HG02610 (cell line): Measurements from ENCODE around the gene DRAXIN.
A peak's percentile ranks its signal among the peaks of the same experiment; 100 is the strongest.

Source experiments
- ATAC-seq: cut with Tn5 transposase; IDR thresholded peaks from one replicate; pipeline ENCODE4 v1.9.1; 2021; ENCODE audit warnings: mild to moderate bottlenecking, moderate library complexity; ENCODE audit not compliant: unreplicated experiment

DRAXIN gene

DNA sequence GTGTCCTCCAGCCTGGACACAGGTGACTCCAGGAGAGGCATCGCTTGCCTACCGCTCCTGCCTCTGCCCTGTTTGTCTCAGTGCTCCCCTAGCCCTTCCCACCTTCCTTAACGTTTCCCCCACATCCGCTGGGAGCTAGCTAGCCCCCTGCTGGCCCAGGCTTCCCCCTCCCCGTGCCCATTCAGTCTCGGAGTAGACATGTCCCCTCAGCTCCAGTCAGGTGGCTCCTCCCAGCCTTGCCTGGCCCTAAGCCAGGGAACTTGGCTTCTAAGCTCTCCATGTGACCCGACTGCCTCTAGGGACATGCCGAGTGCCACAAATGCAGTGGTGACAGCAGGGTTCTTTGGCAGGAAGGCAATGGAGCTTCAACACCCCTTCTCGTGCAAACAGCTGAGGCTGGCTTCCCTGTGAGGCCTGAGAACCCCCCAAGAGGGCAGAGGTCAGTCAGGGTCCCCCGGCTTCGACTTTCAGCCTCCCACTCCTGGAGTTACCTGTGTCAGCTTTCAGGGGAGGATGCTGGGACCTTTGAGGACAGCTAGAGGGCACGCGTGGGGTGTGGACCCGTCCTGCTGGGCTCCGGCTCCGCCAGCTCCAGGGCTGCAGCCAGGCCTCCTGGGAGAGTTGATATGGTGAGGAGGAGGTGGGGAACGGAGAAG is 16.2 kb downstream of the DRAXIN start:
- no peak for ATAC-seq

DNA sequence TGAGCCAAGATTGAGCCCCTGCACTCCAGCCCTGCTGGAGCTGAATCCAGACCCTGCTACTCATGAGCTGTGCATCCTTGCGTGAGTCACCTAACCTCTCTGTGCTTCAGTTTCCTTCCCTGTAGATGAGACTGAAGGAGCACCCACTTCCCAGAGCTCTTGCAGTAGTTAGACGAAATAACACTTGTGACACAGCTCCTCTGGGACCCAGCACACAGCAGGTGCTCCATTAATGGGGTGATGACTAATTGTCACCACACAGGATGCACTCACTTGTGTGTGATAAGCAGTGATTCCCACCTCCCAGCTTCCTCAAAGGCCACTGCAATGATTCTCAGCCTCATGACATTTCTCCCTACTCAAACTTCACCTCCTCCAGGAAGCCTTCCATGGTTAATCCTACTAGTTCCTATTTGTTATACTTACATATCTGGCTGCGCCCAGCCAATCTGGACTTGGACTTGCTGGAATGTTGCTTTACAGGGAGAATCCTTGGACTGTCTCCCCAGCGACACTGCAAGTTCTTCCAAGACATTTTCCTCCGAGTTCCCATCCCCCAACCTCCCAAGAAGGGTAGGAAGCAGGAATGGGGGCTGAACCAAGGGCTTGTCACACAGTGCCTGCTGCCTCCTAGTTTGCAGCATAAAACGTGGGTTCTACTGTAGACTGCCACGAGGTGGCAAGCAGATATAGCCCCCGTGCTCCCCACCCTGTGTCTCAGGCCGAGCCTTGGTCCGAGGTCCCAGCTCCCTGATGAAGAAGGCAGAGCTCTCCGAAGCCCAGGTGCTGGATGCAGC is 17.2 kb downstream of the DRAXIN start:
- ATAC-seq, result no peak

DNA sequence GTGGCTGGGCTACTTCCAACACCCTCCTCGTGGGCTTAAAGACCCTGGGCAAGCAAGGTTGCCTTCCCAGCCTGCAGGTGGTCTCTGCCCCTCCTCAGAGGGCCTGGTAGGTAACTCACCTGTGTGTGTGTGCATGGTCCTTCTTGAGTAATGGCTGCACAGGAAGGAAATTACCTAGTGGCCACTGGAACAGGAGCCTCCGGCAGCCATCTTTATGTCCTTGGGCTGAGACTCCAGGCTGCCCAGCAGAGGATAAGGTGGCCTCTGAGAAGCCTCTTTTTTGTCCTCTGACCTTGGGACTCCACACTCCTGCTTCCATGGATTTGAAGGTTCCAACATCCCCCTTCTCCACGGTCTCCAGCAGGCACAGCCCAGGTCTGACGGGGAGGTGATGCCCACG is 20.0 kb downstream of the DRAXIN start:
- ATAC-seq, result no peak

DNA sequence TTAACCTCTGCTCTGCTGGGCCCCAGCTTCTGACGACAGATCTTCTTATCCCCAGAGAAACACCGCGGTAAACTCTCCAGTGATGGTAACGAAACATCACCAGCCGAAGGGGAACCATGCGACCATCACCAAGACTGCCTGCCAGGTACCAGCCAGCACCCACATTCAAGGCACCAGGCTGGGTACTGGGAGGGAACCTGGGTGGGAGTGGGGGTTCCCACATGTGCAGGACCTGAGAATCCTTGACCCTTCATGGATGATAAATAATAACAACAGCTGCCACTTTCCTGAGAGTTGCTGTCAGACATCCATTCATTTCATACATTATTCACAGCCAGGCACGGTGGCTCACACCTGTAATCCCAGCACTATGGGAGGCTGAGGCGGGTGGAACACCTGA is 20.8 kb downstream of the DRAXIN start:
- no peak for ATAC-seq

DNA sequence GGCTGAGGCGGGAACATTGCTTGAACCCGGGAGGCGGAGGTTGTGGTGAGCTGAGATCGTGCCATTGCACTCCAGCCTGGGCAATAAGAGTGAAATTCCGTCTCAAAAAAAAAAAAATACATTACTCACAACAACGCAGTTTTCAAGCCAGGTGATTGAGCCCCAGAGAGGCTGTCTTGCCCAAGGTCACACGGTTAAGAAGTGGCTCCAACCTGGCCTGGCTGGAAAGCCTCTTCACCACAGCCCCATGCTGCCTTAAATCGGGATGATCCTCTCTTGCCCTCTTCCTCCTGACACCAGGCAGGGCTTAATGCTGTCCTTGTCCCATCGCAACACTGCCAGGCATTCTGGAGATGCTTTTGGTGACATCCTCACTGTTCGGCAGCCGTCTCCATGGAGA is 21.6 kb downstream of the DRAXIN start:
- ATAC-seq, result no peak

DNA sequence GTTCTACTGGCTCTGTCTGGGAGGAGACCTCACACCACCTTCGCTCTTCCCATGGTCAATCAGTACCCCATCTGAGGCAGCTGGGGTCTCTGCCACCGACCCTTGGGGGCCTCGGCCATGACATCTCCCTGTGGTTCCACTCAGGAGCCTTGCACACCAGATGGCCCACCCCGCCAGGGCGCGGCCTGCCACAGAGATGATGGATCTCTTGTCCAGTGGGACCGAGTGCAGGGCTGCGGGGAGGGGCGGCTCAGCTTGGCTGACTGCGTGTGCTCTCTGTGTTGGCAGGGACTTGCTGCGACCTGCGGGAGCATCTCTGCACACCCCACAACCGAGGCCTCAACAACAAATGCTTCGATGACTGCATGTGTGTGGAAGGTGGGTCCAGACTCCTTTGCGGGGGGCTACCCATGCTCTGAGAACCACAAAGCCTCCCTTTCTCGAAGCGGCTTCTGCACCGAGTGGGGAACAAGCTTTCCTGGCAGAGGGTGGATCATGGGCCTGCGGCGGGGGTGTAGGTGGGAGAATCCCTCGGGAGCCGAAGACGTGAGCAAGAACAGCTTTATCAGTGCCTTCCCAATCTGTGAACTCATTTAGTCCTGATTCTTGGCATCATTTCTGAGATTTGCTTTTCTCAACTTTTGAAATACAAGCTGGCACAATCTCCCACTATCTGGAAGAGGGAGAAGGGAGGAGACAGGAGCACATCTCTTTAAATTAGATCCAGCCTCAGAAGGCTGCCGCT is 23.5 kb downstream of the DRAXIN start:
- no peak for ATAC-seq

DNA sequence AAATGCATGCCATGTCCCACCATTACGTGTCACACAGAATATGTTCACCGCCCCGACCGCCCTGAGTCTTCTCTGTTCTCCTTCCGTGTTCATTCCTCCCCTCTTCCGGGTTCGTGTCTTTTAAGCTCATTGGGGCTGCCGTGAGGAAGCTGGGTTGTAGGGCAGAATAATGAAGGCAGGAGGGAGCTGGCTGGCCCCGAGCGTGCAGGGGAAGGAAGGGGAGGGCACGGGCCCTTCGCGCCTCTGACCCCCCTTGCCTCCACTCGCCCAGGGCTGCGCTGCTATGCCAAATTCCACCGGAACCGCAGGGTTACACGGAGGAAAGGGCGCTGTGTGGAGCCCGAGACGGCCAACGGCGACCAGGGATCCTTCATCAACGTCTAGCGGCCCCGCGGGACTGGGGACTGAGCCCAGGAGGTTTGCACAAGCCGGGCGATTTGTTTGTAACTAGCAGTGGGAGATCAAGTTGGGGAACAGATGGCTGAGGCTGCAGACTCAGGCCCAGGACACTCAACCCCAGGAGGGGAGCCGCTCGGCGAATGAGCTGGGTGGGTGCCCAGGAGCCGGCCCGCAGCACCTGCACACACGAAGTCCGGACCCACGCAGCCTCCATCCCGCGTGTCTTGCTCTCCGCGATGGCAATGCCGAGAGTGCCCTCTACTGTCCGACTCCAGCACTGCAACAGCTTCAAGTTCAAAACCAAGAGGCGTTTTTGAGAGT is 28.0 kb downstream of the DRAXIN start:
- peak; percentile 58 for ATAC-seq

DNA sequence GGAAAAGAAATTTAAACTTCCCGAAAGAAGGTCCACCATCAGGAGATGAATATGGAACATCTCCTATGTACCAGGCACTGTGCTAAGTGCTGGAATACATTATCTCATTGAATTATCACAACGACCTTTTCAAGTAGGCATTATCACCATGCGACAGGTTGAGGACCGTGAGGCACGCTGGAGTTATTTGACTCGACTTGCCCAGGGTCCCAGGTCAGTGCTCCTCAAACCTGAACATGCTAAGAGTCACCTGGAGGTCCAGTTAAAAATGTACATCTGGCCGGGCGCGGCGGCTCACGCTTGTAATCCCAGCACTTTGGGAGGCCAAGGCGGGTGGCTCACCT is 28.5 kb downstream of the DRAXIN start:
- ATAC-seq, result no peak

DNA sequence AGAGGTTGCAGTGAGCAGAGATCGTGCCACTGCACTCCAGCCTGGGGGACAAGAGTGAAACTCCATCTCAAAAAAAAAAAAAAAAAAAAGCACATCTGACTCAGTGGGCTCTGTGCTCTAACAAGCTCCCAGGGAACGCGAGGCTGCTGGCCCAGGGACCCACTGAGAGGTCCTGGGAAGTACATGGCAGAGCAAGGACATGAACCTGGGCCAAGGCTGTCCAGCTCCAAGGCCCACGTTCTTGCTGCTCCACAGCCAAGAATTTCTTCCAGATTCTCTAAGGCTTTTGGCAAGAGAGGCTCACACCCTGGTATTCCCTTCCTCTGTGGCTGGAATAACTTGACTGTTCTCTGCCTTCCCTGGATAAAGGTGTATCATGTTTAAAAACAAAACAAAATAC is 29.0 kb downstream of the DRAXIN start:
- ATAC-seq, result no peak

DNA sequence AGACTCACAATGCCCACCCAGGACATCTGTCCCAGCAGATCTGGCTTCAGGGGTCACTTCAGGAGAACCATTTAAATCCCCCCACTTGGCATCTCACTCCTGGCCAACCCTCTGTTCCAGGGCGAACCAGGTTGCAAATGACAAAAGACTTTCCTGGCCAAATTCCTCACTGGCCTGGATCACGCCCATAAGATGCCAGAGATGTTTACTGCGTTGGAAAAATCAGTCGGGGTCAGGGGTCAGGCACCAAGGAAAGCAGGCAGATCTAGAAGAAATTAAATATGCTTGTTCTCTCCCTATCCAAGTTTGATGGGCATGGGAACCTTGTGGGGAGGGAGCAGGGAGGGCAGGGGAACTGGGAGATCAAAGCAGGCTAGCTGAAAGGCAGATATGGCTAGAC is 29.8 kb downstream of the DRAXIN start:
- no peak for ATAC-seq

DNA sequence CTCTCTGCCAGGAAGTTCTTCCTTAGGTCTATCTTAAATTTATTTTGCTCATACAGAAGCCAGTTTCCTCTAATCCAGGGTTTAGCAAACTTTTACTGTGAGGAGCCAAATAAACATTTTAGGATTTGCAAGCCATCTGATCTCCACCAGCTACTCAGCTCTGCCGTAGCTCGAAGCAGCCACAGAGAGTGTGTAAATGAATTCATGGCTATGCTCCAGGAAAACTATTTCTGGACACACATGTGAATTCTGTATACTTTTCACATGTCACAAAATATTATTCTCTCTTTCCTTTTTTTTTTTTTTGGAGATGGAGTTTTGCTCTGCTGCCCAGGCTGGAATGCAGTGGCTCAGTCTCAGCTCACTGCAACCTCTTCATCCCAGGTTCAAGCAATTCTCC is 31.0 kb downstream of the DRAXIN start:
- no peak for ATAC-seq

DNA sequence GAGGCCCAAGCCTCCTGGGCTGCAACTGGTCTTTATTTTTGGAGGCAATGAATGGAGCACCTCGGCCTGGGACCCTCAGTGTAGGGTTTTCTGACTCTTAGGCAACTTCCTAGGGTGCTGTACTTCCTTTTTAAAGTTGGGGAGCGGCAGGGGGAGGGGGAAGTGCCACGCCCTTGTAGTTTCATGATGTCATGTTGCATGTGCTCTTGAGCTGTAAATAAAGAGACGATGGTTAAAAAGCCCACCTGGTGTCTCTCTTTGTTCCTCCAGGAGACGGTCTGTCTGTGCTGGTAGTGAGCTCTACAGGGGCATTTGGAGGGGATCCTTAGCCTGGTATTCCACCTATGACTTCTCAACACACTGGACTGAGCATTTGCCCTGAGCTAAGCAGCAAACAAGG is 34.1 kb downstream of the DRAXIN start:
- no peak for ATAC-seq

DNA sequence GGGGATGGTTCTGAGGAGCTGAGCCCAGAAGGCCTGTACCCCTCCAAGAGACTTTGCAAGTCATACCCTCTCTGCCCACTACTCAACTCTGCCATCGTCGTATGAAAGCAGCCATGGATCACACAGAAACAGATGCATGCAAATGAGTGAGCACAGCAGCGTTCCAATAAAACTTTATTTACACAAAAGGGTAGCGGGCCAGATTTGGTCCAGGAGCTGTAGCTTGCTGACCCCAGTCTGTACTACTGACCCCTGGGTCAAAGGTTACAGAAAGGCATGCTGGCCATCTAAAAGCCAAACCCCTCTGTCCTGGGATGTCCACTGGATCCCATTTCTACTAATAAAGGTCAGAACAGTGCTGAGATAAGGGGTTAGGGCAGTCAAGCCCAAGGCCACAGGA is 35.6 kb downstream of the DRAXIN start:
- ATAC-seq, result no peak

DNA sequence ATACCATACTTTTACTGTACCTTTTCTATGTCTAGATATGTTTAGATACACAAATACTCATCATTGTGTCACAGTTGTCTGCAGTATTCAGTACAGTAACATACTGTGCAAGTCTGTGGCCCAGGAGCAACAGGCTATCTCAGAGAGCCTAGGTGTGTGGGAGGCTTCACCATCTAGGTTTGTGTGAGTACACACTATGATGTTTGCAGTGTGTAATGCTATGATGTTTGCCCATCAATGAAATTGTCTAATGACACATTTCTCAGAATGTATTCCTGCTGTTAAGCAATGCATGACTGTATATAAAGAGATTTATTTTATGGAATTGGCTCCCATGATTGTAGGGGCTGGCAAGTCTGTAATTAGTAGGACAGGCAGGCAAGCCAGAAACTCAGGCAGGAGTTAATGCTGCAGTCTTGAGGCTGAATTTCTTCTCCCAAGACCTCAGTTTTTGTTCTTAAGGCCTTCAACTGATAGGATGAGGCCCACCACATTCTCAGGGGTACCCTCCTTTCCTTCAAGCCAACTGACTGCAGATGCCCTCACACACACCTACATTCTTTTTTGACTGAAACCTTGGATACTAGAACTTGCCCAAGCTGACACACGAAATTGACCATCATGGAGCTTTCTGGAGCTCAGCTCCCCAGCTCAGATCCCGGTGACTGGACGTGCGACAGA is 36.8 kb downstream of the DRAXIN start:
- ATAC-seq, result no peak

DNA sequence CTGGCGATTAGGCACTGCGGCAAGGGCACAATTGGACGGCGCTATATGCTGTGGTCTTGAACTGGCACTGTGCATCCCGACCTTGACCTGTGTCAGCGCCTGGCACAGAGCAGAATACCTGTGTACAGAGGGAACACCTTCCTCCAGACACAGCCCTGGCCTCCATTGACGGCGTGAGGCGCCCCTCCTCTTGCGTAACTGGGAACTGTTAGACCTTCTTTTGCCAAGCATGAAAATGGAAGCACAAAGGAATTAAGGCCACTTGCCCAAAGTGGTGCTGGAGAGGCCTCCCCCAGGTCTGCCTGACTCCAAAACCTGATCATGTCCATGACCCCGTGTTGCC is 37.6 kb downstream of the DRAXIN start:
- ATAC-seq, result no peak

DNA sequence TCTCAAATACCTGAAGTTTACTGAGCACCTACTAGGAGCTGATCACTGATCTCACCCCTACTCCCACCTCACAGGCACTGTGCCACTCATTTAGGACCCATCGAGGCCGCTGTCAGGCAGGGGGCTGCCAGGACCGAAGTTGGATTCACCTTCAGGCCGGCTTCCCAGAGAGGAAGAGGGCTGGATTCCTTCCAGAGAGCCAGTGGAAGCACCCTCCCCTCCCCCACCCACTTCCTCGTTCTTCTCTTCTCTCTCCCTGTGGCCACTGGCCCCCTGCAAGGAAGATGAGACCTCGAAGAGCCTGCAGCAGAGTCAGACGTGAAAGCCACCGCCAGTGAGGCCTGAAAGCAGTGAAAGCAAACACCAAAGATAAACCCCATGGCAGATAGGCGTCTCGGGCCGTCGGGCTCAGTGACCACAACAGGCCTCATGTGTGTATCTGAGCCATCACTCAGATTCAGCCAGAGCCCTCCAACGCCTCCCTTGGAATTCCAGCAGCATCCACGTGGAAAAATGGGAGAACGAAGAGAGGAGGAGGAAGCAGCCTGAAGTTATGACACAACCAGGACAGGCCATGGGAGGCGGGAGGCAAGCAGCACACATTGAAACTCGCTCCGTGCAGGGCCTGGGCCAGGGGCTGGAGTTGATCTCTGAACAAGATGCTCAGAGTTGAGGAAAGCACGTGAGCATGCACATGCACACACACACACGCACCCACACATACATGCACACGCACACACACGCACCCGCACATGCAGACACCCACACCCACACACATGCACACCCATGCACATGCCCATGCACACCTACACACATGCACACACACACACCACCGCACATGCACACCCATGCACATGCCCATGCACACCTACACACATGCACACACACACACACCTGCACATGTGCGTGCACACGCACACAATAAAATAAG is 38.3 kb downstream of the DRAXIN start:
- no peak for ATAC-seq

DNA sequence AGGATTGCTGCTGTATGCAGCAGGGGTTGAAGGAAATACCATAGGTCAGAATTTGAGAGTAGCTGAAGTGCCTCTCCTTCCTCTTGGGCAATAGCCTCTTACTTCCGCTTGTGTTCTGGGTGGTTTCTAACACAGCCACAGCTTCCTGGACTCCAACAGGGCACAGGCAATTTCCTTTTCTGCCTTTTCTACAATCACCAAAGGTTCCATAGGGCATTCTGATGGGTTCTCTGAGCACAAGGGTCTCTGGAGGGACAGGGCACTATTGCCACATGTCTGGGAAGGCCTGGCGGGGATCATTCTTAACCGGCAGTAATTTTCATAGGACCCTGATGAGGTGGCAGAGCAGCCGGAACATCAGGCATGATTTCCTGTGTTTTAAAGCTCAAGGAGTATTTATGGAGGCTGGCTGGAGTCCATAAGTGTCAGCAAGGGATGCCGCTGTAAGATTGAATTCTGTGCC is 39.0 kb downstream of the DRAXIN start:
- ATAC-seq, result no peak

DNA sequence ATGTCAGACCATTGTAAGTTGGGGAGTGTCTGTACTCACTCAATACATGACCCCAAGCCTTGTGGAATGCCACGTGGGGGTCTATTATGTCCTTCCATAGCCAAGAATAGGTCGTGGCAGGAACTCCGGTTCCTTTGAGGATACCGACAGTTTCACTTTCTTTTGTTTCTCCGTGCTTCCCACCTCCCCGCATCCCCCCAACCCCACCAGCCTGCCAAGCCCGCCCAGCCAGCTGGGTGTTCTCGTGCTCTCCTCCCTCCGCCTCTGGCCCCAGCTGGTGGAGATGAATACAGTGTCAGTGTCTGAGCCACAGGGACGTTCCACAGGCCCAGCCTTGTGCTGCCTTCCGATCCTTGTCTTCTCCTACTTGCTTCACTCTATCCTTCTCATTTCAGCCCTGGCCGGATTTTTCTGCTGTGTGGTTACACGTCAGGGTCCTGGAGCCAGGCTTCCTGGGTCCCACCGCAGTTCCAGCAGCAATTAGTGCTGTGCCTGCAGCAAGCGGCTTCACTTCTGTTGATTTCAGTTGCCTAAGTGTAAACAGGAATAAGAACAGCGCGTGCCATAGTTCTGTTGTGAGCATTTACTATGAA is 40.3 kb downstream of the DRAXIN start:
- ATAC-seq, result no peak

DNA sequence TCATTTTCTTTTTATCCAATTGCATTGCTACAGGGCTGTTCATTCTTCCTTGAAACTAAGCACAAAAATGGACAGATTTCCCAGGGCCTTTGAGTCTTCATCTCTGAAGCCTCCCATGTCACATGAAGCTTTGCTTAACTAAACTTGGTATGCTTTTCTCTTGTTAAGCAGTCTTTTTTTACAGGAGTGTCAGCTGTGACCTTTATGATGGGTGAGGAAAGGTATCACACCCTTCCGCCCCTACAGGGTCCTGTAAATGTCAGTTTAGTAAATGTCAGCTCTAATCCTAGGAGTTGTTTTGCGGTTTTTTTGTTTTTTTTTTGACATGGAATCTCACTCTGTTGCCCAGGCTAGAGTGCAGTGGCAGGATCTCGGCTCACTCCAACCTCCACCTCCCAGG is 41.8 kb downstream of the DRAXIN start:
- ATAC-seq, result no peak

DNA sequence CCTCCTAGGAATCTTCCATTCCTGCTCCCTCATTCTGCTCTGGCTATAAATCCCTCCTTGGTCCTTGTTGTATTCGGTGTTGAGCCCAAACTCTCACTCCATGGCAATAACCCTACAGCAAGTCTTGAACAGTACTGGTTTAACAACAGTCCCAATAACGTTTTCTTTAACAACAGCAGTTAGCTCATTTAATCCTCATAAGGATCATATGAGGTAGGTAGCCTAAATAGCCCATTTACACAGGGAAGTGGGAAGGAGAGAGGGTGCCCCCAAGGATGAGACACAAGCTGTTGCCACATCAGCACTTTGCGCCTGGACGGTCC is 44.0 kb downstream of the DRAXIN start:
- ATAC-seq, result no peak
